ENCODE results near the gene DCUN1D4.

The DCUN1D4 gene

GRCh38 chr4:51923343-51923742 lies 80.4 kb downstream of the DCUN1D4 start:
- no peaks in the 10 kb centered on the region for H3K36me3 ChIP-seq (ENCODE audit: control insufficient read depth in 1 of 2, insufficient read depth in 2 of 2, low read depth in 1 of 2, low read length in 2 of 2)
- no peak overlapping the region for H3K14ac ChIP-seq (ENCODE audit: low read length in 2 of 2)
- H2AK5ac ChIP-seq (ENCODE audit: low read length, severe bottlenecking) = no peak overlapping the region
- no peak overlapping the region for H3K4me2 ChIP-seq (ENCODE audit: low read length, poor library complexity, severe bottlenecking)
- WGBS = 92% methylated on average over 2 of the region's 2 CpGs
- no peak overlapping the region for H3K18ac ChIP-seq (ENCODE audit: low read depth in 1 of 2, low read length in 2 of 2)
- no peak overlapping the region for H2BK12ac ChIP-seq (ENCODE audit: low read length in 2 of 2)
- no peak overlapping the region for H3K23ac ChIP-seq (ENCODE audit: low read length in 2 of 2)
- no peak overlapping the region for H2BK5ac ChIP-seq (ENCODE audit: low read depth, low read length, poor library complexity, severe bottlenecking)
- DNase-seq = no peak
- H3K9ac ChIP-seq (ENCODE audit: low read length) = no peak overlapping the region
- H3K27ac ChIP-seq (ENCODE audit: low read length, poor library complexity, severe bottlenecking) = no peak overlapping the region
- no peak overlapping the region for H4K8ac ChIP-seq (ENCODE audit: low read length)
- H4K91ac ChIP-seq (ENCODE audit: low read length) = no peak overlapping the region
- no peaks in the 10 kb centered on the region for H3K79me1 ChIP-seq (replicated peaks; ENCODE audit: low read length, poor library complexity, severe bottlenecking)
- H2BK15ac ChIP-seq (ENCODE audit: low read depth, poor library complexity, severe bottlenecking) = no peak overlapping the region
- H3K4ac ChIP-seq (ENCODE audit: low read depth in 1 of 2, low read length in 2 of 2) = no peak overlapping the region
- no peaks in the 10 kb centered on the region for H3K9me3 ChIP-seq (ENCODE audit: control insufficient read depth, low read length)
- no peaks in the 10 kb centered on the region for H3K4me1 ChIP-seq (ENCODE audit: control insufficient read depth, insufficient read depth, low read depth, low read length)
- no peak overlapping the region for H3K4me3 ChIP-seq (ENCODE audit: insufficient read depth in 1 of 2, low read depth in 1 of 2, low read length in 2 of 2)
- no peak overlapping the region for H2AFZ ChIP-seq (ENCODE audit: low read depth, low read length)
- no peak overlapping the region for H2BK120ac ChIP-seq (ENCODE audit: low read depth, low read length)
- no peaks in the 10 kb centered on the region for H3K27me3 ChIP-seq (ENCODE audit: control insufficient read depth in 1 of 2, insufficient read depth in 1 of 2, low read length in 2 of 2)

- no peak overlapping the region for H2BK15ac ChIP-seq (ENCODE audit: low read depth, poor library complexity, severe bottlenecking)
- no peak for DNase-seq
- no peaks in the 10 kb centered on the region for H3K27me3 ChIP-seq (ENCODE audit: control insufficient read depth in 1 of 2, insufficient read depth in 1 of 2, low read length in 2 of 2)
These were observed 82.4 kb downstream of the DCUN1D4 start for GRCh38 chr4:51925307-51925706.

DNA sequence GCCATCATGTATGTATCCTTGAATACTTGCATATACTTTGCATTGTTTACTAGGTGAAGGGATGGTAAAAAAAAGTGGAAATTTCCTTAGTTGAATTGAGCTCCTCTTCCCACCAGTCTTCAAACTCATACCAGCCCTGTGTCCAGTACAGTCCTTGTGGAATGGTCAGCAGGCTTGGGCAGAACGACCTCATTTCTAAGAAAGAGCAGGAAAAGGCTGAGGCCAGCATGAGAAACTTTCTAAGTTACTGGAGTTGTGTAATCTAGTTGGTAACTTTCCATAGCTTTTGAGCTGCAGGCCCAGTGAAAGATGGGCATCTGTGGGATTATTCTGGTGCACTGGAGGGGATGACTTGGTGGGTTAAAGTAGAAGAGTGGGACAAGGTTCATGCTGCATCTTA lies 87.6 kb downstream of the DCUN1D4 start:
- H3K9ac ChIP-seq (ENCODE audit: low read length) = no peak overlapping the region
- no peaks in the 10 kb centered on the region for H3K4me1 ChIP-seq (ENCODE audit: control insufficient read depth, insufficient read depth, low read depth, low read length)
- no peak overlapping the region for H4K91ac ChIP-seq (ENCODE audit: low read length)
- no peaks in the 10 kb centered on the region for H3K79me1 ChIP-seq (replicated peaks; ENCODE audit: low read length, poor library complexity, severe bottlenecking)
- no peak overlapping the region for H2BK120ac ChIP-seq (ENCODE audit: low read depth, low read length)
- H2BK15ac ChIP-seq (ENCODE audit: low read depth, poor library complexity, severe bottlenecking) = no peak overlapping the region
- no peak overlapping the region for H3K4me2 ChIP-seq (ENCODE audit: low read length, poor library complexity, severe bottlenecking)
- no peak overlapping the region for H4K8ac ChIP-seq (ENCODE audit: low read length)
- no peak overlapping the region for H2AK5ac ChIP-seq (ENCODE audit: low read length, severe bottlenecking)
- H3K9me3 ChIP-seq (ENCODE audit: control insufficient read depth, low read length) = no peaks in the 10 kb centered on the region
- no peak overlapping the region for H3K4ac ChIP-seq (ENCODE audit: low read depth in 1 of 2, low read length in 2 of 2)
- H2BK5ac ChIP-seq (ENCODE audit: low read depth, low read length, poor library complexity, severe bottlenecking) = no peak overlapping the region
- H3K23ac ChIP-seq (ENCODE audit: low read length in 2 of 2) = no peak overlapping the region
- H2BK12ac ChIP-seq (ENCODE audit: low read length in 2 of 2) = no peak overlapping the region
- peak; percentile 25 for DNase-seq
- H3K18ac ChIP-seq (ENCODE audit: low read depth in 1 of 2, low read length in 2 of 2) = no peak overlapping the region
- H3K27me3 ChIP-seq (ENCODE audit: control insufficient read depth in 1 of 2, insufficient read depth in 1 of 2, low read length in 2 of 2) = peaks cover 0 to 4% of the 10 kb centered on the region in 2 experiments
- H3K14ac ChIP-seq (ENCODE audit: low read length in 2 of 2) = no peak overlapping the region
- no peak overlapping the region for H3K4me3 ChIP-seq (ENCODE audit: insufficient read depth in 1 of 2, low read depth in 1 of 2, low read length in 2 of 2)
- no peaks in the 10 kb centered on the region for H3K36me3 ChIP-seq (ENCODE audit: control insufficient read depth in 1 of 2, insufficient read depth in 2 of 2, low read depth in 1 of 2, low read length in 2 of 2)
- no peak overlapping the region for H2AFZ ChIP-seq (ENCODE audit: low read depth, low read length)
- no peak overlapping the region for H3K27ac ChIP-seq (ENCODE audit: low read length, poor library complexity, severe bottlenecking)
- 56% methylated on average over 1 of the region's 1 CpG for WGBS

More at GRCh38 chr4:51925307-51925706, 82.4 kb downstream of the DCUN1D4 start:
- Histone ChIP-seq H3K4ac (ENCODE audit: low read depth in 1 of 2, low read length in 2 of 2) (no peak overlapping the region), H2BK120ac (ENCODE audit: low read depth, low read length) (no peak overlapping the region), H4K8ac (ENCODE audit: low read length) (no peak overlapping the region), H2AK5ac (ENCODE audit: low read length, severe bottlenecking) (no peak overlapping the region), H3K9ac (ENCODE audit: low read length) (no peak overlapping the region), H2BK5ac (ENCODE audit: low read depth, low read length, poor library complexity, severe bottlenecking) (no peak overlapping the region), H2BK12ac (ENCODE audit: low read length in 2 of 2) (no peak overlapping the region), H3K23ac (ENCODE audit: low read length in 2 of 2) (no peak overlapping the region), H2AFZ (ENCODE audit: low read depth, low read length) (no peak overlapping the region), H3K4me2 (ENCODE audit: low read length, poor library complexity, severe bottlenecking) (no peak overlapping the region), H3K4me1 (ENCODE audit: control insufficient read depth, insufficient read depth, low read depth, low read length) (no peaks in the 10 kb centered on the region), H4K91ac (ENCODE audit: low read length) (no peak overlapping the region), H3K9me3 (ENCODE audit: control insufficient read depth, low read length) (no peaks in the 10 kb centered on the region), H3K4me3 (ENCODE audit: insufficient read depth in 1 of 2, low read depth in 1 of 2, low read length in 2 of 2) (no peak overlapping the region), H3K18ac (ENCODE audit: low read depth in 1 of 2, low read length in 2 of 2) (no peak overlapping the region), H3K14ac (ENCODE audit: low read length in 2 of 2) (no peak overlapping the region), H3K36me3 (ENCODE audit: control insufficient read depth in 1 of 2, insufficient read depth in 2 of 2, low read depth in 1 of 2, low read length in 2 of 2) (no peaks in the 10 kb centered on the region), H3K79me1 (replicated peaks; ENCODE audit: low read length, poor library complexity, severe bottlenecking) (no peaks in the 10 kb centered on the region), H3K27ac (ENCODE audit: low read length, poor library complexity, severe bottlenecking) (no peak overlapping the region)

DNA sequence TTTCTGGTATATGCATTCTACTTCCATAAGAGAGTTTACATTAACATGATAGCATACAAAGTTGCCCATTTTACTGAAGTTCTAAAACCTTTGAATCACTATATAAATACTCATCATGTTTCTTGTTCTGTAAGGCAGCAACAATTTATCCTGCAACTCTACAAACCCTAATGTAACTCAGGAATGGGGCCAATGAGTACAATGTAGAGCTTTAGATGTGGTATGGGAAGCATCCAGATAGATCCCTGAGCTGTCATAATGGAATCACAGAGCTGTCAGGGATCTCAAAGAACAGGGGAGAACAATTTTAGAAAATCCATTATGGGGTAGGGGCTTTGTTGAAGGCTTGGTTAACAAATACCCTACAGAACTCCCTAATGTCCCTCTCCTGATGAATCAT lies 88.5 kb downstream of the DCUN1D4 start:
- Histone ChIP-seq H4K91ac (ENCODE audit: low read length) (no peak overlapping the region), H3K27ac (ENCODE audit: low read length, poor library complexity, severe bottlenecking) (no peak overlapping the region), H3K4ac (ENCODE audit: low read depth in 1 of 2, low read length in 2 of 2) (no peak overlapping the region), H2BK120ac (ENCODE audit: low read depth, low read length) (no peak overlapping the region), H3K23ac (ENCODE audit: low read length in 2 of 2) (no peak overlapping the region), H3K79me1 (replicated peaks; ENCODE audit: low read length, poor library complexity, severe bottlenecking) (no peaks in the 10 kb centered on the region), H3K4me3 (ENCODE audit: insufficient read depth in 1 of 2, low read depth in 1 of 2, low read length in 2 of 2) (no peak overlapping the region), H2AFZ (ENCODE audit: low read depth, low read length) (no peak overlapping the region), H2BK12ac (ENCODE audit: low read length in 2 of 2) (no peak overlapping the region), H3K27me3 (ENCODE audit: control insufficient read depth in 1 of 2, insufficient read depth in 1 of 2, low read length in 2 of 2) (peaks cover 0 to 4% of the 10 kb centered on the region in 2 experiments), H2AK5ac (ENCODE audit: low read length, severe bottlenecking) (no peak overlapping the region), H3K9ac (ENCODE audit: low read length) (no peak overlapping the region), H3K14ac (ENCODE audit: low read length in 2 of 2) (no peak overlapping the region), H3K36me3 (ENCODE audit: control insufficient read depth in 1 of 2, insufficient read depth in 2 of 2, low read depth in 1 of 2, low read length in 2 of 2) (no peaks in the 10 kb centered on the region), H3K4me1 (ENCODE audit: control insufficient read depth, insufficient read depth, low read depth, low read length) (no peaks in the 10 kb centered on the region), H2BK15ac (ENCODE audit: low read depth, poor library complexity, severe bottlenecking) (no peak overlapping the region), H3K4me2 (ENCODE audit: low read length, poor library complexity, severe bottlenecking) (no peak overlapping the region), H3K9me3 (ENCODE audit: control insufficient read depth, low read length) (no peaks in the 10 kb centered on the region), H4K8ac (ENCODE audit: low read length) (no peak overlapping the region), H2BK5ac (ENCODE audit: low read depth, low read length, poor library complexity, severe bottlenecking) (no peak overlapping the region), H3K18ac (ENCODE audit: low read depth in 1 of 2, low read length in 2 of 2) (no peak overlapping the region)
- no peak for DNase-seq

Measured in mesenchymal stem cell (in vitro differentiated cells and primary cell).